HEK293T (cell line): ENCODE results near the gene HLA-DOA.

Experiments
- ARNT ChIP-seq: fragments of 450-650 bp; IDR thresholded peaks from 2 replicates; pipeline ENCODE4 v1.6.1; 2017; ENCODE audit warnings: mild to moderate bottlenecking
- BHLHE40 ChIP-seq: fragments of 450-650 bp; IDR thresholded peaks from 2 replicates; pipeline ENCODE4 v1.6.1; 2016; ENCODE audit warnings: mild to moderate bottlenecking, moderate library complexity, borderline replicate concordance
- CTBP1 ChIP-seq: fragments of 450-650 bp; IDR thresholded peaks from 2 replicates; pipeline ENCODE4 v1.6.1; 2016; ENCODE audit warnings: borderline replicate concordance
- ELF4 ChIP-seq: fragments of 450-650 bp; IDR thresholded peaks from 2 replicates; pipeline ENCODE4 v1.6.1; 2017; ENCODE audit warnings: antibody characterized with exemption
- FOXM1 ChIP-seq: fragments of 450-650 bp; IDR thresholded peaks from 2 replicates; pipeline ENCODE4 v1.6.1; 2017; ENCODE audit warnings: mild to moderate bottlenecking, borderline replicate concordance
- HDGF ChIP-seq: fragments of 450-650 bp; IDR thresholded peaks from 2 replicates; pipeline ENCODE4 v1.6.1; 2017; ENCODE audit warnings: antibody characterized with exemption, borderline replicate concordance
- LEF1 ChIP-seq: fragments of 450-650 bp; IDR thresholded peaks from 2 replicates; pipeline ENCODE4 v1.6.1; 2017; ENCODE audit warnings: mild to moderate bottlenecking, borderline replicate concordance
- SP1 ChIP-seq: fragments of 450-650 bp; IDR thresholded peaks from 2 replicates; pipeline ENCODE4 v1.6.1; 2017
- SUZ12 ChIP-seq: fragments of 450-650 bp; IDR thresholded peaks from 2 replicates; pipeline ENCODE4 v1.6.1; 2016; ENCODE audit warnings: mild to moderate bottlenecking
- TARDBP ChIP-seq: fragments of 450-650 bp; IDR thresholded peaks from 2 replicates; pipeline ENCODE4 v1.6.1; 2016
- ZNF384 ChIP-seq: fragments of 450-650 bp; IDR thresholded peaks from 2 replicates; pipeline ENCODE4 v1.6.1; 2016
- TF ChIP-seq, protein P1 (sequence below): fragments of 450-650 bp; IDR thresholded peaks from 2 replicates; pipeline ENCODE4 v1.6.1; 2016

GRCh38 chr6:33013608-33014007 is 4.2 kb upstream of the HLA-DOA start:
- TF ChIP-seq BHLHE40, result no peak
- TF ChIP-seq, protein P1, sequence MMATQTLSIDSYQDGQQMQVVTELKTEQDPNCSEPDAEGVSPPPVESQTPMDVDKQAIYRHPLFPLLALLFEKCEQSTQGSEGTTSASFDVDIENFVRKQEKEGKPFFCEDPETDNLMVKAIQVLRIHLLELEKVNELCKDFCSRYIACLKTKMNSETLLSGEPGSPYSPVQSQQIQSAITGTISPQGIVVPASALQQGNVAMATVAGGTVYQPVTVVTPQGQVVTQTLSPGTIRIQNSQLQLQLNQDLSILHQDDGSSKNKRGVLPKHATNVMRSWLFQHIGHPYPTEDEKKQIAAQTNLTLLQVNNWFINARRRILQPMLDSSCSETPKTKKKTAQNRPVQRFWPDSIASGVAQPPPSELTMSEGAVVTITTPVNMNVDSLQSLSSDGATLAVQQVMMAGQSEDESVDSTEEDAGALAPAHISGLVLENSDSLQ, result no peak
- TF ChIP-seq ARNT, result no peak
- no peak for TF ChIP-seq HDGF
- no peak for TF ChIP-seq SUZ12
- no peak for TF ChIP-seq ELF4
- TF ChIP-seq TARDBP, result no peak
- no peak for TF ChIP-seq FOXM1
- no peak for TF ChIP-seq SP1
- no peak for TF ChIP-seq LEF1
- TF ChIP-seq ZNF384, result no peak
- no peak for TF ChIP-seq CTBP1
